Cerebellar cortex (tissue), 1 donor: ENCODE data around the gene RASAL2.

Experiments
- DNase-seq: peaks from one replicate; pipeline ENCODE4 v3.0.0-alpha.2; 2015; ENCODE audit warnings: low spot score

The RASAL2 gene

GRCh38 chr1:178458203-178458602 lies 364.3 kb downstream of the RASAL2 start:
- DNase-seq, result no peak

- no peak for DNase-seq
These were observed 367.2 kb downstream of the RASAL2 start for GRCh38 chr1:178461104-178461503.

- DNase-seq, result no peak
These were observed 367.8 kb downstream of the RASAL2 start for GRCh38 chr1:178461701-178462100.

- DNase-seq, result no peak
These were observed 370.2 kb downstream of the RASAL2 start for GRCh38 chr1:178464141-178464540.

GRCh38 chr1:178464566-178464965 lies 370.7 kb downstream of the RASAL2 start:
- DNase-seq, result no peak

- no peak for DNase-seq
These were observed 371.1 kb downstream of the RASAL2 start for GRCh38 chr1:178465011-178465410.

GRCh38 chr1:178467837-178468236 lies 373.9 kb downstream of the RASAL2 start:
- no peak for DNase-seq

GRCh38 chr1:178470411-178470960 lies 376.6 kb downstream of the RASAL2 start:
- DNase-seq, result no peak

GRCh38 chr1:178472531-178472930 lies 378.6 kb downstream of the RASAL2 start:
- DNase-seq, result no peak

GRCh38 chr1:178477373-178477772 lies 383.5 kb downstream of the RASAL2 start:
- DNase-seq, result no peak

- no peak for DNase-seq
These were observed 383.9 kb downstream of the RASAL2 start for GRCh38 chr1:178477841-178478240.

- no peak for DNase-seq
These were observed 389.5 kb downstream of the RASAL2 start for GRCh38 chr1:178483251-178483957.

- DNase-seq, result no peak
These were observed 390.9 kb downstream of the RASAL2 start for GRCh38 chr1:178484698-178485225.

- DNase-seq, result no peak
These were observed 391.7 kb downstream of the RASAL2 start for GRCh38 chr1:178485541-178485981.

- no peak for DNase-seq
These were observed 392.5 kb downstream of the RASAL2 start for GRCh38 chr1:178486100-178487069.

- no peak for DNase-seq
These were observed 393.2 kb downstream of the RASAL2 start for GRCh38 chr1:178487070-178487615.

GRCh38 chr1:178488393-178488792 lies 394.5 kb downstream of the RASAL2 start:
- no peak for DNase-seq

GRCh38 chr1:178489399-178489798 lies 395.5 kb downstream of the RASAL2 start:
- no peak for DNase-seq

- no peak for DNase-seq
These were observed 396.2 kb downstream of the RASAL2 start for GRCh38 chr1:178490136-178490535.

- no peak for DNase-seq
These were observed 397.1 kb downstream of the RASAL2 start for GRCh38 chr1:178490967-178491366.

- no peak for DNase-seq
These were observed 397.8 kb downstream of the RASAL2 start for GRCh38 chr1:178491721-178492120.

- no peak for DNase-seq
These were observed 398.4 kb downstream of the RASAL2 start for GRCh38 chr1:178492341-178492740.
